GM18861 (cell line): ENCODE measurements around the gene RAB37.

Source experiments
- ATAC-seq: cut with Tn5 transposase; IDR thresholded peaks from one replicate; pipeline ENCODE4 v1.9.1; 2021; ENCODE audit not compliant: unreplicated experiment

Gene RAB37

DNA sequence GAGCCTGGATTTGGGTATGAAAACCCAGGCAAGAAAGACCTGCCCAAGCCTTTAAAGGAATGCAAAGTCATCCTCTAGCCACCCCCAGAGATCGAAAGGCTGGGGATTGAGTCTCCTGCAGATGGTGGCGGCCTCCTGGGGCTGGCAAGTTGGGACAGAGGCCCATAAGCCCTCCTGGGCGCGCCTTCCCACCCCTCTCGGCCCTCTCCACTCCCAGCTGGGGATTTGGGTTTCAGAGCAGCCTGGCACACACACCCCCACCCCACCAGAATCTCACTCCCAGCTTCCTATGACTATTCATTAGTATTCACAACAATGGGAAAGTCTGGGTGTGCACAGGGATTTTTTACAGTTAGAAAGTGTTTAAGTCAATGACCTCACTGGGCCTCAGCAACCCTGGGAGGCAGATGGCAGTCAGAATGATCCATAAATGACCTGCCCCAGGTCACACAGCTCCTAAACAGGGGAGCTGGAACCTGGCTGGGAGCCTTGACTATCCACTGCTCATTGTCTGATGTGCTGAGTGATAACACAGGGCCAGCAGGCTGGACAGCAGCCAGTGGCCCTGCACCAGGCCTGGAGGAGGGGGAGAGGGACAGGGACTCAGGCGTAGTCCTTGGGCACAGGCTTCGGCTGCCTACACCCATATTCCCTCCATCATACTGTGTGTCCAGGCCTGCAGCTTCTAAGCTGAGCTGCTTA is 23.5 kb downstream of the RAB37 start:
- ATAC-seq: no peak

DNA sequence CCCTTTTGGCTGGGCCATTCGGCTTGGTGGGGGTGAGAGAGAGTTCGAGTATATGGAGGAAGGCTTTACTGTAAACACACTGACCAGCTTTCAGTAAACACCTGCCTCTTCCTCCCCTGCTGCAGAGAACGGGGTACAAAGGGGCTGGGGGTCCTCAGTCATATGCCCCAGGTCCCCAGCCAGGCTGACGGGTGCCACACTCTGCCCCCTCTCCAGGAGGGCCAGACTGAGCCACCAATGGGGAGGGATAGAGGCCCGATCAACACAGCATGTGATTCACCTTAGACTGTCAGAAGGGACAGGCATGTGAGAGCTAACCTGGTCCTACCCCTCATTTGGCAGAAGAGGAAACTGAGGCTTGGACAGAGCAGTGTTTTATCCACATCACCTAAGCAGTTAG is 24.4 kb downstream of the RAB37 start:
- no peak for ATAC-seq

DNA sequence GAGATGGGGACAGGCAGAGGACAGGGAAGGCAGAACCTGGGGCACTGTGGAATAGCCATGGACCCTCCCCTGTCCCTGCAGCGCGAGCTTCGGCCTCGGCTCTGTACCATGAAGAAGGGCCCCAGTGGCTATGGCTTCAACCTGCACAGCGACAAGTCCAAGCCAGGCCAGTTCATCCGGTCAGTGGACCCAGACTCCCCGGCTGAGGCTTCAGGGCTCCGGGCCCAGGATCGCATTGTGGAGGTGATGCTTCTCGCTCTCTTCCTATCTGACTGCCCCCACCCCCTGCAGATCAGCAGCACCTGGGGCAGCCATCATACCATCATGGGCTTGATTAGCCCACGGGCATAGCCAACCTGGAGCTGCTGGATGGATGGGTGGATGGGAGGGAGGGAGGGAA is 24.9 kb downstream of the RAB37 start:
- no peak for ATAC-seq

DNA sequence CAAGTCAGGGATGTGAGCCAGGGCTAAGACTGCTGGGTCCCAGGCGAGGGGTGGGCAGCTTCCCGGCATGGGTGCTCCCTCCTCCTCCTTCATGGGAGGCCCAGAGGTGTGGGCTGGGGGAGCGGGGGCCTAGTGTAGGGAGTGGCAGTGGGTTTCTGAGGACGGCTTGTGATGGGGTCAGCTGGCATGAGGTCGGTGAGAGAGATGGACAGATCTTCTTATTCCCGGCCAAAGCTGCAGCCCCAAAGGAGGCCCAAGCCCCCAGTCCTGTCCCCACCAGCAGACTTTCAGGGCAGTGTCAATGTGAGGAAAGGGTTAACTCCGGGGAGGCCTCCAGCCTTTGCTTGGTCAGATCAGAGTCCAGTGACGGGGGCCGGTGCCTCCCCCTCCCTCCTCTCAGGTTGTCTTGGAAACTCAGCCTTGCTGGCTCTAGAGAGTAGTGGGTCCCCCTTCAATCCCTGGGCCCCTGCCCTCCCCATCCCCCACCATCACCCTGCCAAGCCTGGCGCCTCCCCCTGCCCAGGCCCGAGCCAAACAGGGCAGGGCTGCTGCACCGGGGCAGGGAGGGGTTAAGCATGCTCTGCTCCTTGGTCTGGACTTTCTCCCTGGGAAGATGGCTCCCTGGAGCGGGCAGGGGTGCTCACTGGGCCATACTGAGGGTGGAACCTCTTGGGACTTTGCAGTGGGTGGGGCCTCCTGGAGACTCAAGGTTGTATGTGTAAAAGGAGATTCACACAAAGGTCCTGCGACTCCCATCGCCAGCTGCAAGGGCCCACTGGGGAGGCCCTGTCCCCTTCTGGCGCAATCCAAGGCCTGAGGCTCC is 26.7 kb downstream of the RAB37 start:
- no peak for ATAC-seq

DNA sequence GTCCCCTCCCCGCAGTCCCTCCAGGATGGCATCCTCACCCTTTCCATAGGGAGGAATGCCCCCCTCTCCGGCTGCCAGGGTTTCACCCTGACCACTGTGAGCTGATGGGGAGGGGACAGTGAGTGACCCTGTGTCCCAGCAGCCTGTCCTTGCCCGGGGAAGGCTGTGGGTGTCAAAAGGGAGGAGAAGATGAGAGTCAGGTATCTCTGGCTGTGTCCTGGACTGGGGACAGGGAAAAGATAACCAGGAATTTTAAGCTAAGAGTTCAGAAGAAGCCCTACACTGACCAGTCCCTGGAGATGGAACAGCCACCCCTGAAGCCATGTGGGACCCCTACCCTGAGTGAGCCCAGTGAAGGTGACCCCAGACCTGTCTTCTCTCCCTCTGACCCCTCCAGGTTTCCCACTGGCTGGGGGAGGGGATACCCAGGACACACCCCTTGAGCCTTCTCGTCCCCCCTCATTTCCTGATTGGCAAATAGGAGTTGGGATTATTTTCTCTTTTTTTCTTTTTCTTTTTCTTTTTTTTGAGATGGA is 27.8 kb downstream of the RAB37 start:
- no peak for ATAC-seq

DNA sequence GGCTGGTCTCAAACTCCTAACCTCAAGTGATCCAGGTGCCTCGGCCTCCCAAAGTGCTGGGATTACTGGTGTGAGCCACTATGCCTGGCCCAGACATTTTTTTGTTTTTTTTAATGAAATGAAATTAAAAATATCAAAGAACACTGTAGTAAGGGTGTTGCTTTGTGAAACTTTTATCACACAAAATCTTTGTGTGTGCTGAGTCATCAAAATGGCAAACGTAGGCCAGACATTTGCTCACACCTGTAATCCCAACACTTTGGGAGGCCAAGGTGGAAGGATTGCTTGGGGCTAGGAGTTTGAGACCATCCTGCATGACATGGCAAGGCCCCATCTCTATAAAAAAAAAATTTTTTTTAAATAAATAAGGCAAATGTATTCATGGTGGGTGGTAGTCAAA is 29.4 kb downstream of the RAB37 start:
- ATAC-seq: no peak

DNA sequence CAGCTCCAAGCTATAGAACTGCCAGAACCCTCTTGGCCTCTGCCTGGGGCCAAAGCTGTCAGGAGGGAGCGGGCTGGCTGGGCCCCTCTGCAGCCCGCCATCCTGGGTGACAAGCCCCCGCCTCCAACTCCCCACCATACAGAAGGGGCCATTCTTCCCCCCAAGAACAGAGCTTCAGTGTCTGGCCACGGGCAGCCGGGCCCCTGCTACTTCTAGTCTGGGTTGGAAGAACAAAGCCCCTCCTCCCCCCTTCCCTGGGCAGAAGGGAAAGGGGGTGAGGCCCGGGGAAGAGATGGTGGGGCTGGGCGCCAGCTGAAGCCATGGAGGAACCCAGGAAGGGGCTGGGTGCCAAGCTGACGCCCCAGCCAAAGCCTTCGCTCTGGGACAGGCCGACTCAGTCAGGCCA is 30.1 kb downstream of the RAB37 start:
- ATAC-seq: no peak

DNA sequence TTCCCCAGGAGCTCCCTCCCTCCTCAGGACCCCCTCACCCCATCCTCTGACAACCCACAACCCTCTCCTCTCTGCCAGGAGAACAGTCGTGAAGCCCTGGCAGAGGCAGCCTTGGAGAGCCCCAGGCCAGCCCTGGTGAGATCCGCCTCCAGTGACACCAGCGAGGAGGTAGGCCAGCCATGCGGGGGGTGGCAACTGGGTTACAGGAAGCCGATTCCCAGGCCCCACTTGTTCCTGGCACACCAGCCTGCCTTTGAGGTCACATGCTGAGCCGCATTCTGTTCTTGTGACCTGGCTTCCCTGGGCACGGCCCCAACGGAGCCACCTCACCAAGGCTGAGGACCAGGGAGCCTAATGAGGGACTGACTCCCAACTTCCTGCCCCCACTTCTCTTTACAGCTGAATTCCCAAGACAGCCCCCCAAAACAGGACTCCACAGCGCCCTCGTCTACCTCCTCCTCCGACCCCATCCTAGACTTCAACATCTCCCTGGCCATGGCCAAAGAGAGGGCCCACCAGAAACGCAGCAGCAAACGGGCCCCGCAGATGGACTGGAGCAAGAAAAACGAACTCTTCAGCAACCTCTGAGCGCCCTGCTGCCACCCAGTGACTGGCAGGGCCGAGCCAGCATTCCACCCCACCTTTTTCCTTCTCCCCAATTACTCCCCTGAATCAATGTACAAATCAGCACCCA is 31.2 kb downstream of the RAB37 start:
- ATAC-seq: no peak

DNA sequence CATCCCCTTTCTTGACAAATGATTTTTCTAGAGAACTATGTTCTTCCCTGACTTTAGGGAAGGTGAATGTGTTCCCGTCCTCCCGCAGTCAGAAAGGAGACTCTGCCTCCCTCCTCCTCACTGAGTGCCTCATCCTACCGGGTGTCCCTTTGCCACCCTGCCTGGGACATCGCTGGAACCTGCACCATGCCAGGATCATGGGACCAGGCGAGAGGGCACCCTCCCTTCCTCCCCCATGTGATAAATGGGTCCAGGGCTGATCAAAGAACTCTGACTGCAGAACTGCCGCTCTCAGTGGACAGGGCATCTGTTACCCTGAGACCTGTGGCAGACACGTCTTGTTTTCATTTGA is 31.7 kb downstream of the RAB37 start:
- ATAC-seq: no peak

DNA sequence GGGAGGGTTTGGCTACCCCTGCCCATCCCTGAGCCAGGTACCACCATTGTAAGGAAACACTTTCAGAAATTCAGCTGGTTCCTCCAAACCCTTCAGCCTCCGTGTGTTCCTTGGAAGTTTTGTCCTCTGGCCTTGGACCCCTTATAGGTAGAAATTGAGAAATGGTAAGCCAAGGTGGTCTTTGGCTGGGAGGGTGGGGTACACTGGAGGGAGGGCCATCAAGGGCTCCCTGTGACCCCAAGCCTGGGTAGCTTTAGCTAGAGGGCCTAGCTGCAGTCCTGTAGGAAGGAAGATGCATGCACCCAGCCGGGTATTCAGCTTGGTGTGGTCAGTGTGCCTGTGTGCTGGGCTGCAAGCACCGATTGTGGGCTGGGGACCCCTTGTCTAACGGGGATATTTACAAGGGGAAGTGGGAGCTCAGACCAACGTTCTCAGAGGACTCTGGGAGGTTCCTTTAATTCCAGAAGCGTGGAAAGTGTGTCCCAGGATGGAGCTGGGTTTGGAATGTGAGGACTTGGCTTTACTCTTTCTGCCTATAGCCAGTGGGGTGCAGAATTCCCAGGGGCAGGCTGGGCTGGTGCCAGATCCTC is 32.3 kb downstream of the RAB37 start:
- no peak for ATAC-seq

DNA sequence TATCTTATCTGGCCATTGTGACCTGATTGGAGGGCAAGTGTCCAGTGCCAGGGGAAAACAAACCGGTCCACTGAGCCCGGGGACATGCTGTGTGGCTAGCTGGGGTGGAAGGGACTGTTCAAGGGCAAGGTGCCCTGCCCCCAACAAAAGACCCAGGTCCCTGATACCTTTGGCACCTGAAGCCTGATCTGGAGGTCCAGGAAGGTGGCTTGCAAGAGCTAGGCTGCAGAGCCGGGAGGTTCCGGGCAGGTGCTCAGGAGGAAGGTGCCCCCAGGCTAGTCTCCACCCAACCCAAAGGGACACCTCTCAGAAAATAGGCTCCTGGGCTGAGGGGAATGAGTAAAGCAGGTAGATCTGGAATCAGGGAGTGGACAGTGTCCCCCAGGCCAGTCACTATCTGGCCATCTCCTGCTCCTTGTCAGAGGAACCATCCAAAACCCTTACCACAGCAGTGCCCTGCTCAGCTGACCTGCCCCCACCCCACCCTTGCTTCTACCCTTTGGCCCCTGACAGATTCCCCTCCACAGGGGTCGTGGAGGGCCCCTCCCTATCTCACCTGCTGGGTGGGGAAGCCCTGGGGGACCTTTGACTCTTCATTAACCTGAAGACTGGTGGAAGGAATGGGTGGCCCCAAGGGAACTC is 32.9 kb downstream of the RAB37 start:
- no peak for ATAC-seq

DNA sequence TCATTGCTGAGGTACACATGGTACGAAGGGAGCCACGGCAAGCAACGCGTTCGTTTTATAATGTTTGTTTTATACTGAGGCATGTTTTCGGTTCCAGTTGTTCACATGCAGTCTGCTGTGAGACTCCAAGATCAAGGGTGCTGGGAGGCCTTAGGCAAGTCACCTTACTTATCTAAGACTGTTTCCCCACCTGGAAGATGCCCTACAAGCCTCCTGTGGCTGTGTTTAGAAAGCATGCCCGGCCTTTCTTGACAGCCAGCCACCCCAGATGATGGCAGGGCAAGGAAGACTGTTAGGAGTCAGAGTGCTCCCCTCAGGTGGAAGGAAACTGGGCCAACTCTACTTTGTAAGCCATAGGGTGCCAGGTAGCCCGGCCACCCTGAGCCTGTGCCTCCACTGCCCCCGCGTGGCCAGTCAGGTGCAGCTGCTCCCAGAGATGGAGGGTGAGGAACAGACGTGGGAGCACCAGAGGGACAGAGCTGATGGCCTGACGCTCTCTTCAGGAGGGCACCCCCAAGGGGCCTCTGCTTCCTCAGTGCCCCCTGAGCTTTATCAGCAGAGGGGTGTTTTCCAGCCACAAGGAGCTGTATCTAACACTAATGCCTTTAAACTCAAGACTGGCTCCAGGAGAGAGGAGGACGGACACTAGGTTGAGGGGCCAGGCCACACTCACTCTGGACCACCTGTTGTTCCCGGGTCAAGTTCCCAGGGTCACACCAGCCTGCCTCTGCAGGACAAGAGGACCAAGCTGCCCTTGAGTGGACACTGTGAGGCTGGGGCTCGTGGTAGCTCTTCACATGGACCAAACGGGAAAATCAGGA is 33.7 kb downstream of the RAB37 start:
- peak; percentile 48 for ATAC-seq

DNA sequence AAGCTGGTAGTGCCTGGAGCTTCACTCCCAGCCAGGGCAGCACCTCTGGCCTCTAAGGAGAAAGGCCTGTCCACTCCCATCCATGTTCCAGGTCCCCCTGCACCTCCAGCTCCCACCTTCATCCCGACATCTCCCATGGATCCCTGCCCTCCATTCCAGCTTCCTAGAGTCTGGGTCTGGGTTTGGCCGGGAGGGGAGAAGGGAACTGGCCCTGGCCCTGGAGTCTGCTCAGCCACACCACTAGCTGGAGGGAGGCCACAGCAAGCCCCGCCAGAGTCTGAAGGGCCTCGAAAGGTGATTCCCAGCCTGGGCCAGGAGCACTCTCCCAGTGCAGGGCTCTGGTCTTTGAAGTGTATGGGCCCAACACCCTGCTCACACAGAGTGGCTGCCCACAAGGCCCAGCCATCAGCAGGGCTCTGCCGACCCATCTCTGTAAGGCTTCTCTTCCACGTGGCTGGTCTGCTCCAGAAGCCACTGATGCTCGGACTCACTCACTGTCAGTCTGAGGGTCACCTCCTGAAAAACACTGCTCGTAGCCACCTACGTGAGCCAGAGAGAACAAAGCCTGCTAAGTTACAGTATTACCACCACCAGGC is 34.4 kb downstream of the RAB37 start:
- no peak for ATAC-seq

DNA sequence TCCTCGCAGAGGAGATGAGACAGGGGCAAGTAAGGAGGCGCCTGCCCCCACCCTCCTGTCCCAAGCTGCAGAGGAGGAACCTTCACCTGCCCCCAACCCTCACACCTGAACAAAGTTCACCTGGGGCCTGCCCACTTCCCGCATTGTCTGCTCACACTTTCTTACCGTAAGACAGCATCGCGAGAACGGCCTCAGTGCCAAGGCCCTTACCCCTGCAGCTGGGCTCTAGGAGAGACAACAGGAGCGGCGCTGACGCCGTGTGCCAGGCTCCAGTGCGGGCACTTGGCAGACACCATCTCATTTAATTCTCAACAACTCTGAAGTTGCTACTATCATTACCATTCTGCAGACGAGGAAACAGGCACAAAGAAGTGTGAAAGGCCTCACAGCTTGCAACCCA is 35.0 kb downstream of the RAB37 start:
- ATAC-seq: no peak

DNA sequence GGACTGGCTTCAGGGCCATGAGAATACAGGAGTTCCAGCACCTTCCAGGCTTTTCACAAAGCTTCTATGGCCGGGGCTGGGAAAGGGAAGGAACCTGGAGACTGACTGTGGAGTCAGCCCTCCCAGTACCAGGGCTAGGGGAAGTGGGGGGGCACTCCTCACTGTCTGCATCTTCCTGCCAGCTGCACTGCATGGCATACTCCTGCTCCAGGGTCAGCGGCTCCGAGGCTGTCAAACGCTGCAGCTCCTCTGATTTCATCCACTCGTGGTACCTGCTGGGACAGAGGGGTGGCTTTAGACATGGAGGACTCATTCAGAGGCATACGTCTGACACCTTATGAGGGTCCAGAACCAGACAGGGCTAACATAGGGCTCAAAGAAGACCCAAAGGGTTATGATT is 36.4 kb downstream of the RAB37 start:
- no peak for ATAC-seq

DNA sequence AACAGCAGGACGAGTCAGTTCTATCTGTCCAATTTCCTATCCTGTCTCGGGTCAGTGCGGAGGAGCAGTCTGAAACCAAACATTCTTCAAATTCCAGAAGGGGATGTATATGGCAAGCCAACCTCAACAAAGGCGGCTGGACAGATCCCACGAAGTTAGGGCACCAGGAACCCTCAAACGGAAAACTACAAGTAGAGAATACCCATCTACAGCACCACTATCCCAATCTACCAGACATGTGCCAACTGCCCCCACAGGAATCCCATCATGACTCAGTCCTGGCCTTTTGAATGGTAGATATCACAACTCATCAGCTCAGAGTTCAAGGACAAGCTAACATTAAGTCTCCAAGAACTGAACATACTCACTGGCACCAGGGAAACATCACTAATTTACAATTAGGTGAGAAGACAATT is 36.8 kb downstream of the RAB37 start:
- ATAC-seq: no peak

DNA sequence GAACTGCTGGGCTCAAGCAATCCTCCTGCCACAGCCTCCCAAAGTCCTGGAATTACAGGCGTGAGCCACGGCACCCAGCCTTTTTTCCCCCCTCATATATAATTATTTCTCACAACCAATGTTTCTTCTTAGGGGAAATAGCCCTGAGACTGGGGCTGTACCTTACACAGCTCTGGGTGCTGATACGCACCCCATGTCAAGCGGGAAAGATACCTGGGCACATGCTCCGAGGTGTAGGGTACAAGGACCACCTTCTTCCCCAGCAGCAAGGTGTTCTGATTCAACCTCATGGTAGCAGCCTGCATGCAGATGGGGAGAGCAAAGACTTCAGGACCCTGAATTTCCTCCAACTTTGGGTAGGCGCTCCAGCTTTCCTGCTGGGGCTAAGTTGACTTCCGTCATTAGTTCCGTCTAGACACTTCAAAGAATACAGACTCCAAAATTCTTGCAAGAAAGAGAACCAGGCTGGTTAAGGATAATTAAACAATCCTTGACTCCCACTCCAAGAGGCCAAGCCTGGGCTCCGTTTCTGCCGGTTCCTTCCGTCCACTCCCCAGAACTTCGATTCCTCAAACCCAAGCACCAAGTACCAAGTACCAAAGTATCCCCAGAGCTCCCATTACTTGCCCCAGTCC is 38.5 kb downstream of the RAB37 start:
- no peak for ATAC-seq

DNA sequence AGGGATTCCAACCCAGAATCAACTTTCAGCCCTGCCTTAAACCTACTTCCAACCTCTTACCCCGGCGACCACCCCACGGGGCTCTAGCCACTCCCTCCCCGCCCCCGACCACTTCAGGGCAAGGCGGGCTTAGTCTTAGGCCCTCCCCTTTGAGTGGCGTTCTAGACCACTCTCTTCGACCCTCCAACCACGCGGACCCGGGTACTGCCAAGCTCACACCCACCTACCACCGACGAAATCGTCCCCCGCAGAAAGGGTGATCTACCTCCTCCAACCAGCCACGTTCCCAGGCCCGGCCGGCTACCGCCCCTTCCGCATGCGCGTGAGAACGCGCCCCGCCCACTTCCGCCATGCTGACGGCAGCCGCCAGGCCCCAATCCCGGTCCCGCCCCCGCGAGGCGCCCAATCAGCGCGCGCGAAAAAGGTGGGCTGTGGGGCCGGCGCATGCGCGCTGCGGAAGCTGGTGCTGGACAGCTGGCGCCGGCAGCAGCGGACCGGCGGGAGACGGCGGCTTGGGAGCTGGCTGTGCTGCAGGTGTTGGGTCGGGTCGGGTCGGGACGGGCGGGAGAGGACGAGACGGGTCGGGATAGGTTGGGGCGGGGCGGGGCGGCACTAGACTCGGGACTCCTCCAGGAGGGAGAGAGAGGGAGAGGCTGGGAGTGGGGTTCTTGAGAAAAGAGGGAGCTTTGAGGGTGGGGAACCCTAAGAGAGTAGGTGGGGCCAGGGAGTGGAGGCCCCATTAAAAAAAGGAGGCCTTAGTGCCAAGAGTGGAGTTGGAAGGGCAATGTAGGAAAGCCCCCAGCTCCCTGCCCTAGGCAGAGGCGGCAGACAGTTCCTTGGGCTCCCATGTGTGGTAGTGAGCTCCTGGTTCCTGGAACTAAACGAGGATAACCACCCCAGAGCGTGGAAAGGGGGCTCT is 39.2 kb downstream of the RAB37 start, which contains the start of gene NAT9:
Gene NAT9, minus strand, starts transcription at position 302 of the 919 bp plus-strand sequence. CDS start 647 bp downstream, outside the sequence.
- ATAC-seq: peak; percentile 53
